AG20443 (cell line): ENCODE data around the gene SOS1.

Experiments used
- DNase-seq: peaks from one replicate; pipeline ENCODE4 v3.0.0; 2012; ENCODE audit warnings: low spot score, mixed read lengths

Gene SOS1

DNA sequence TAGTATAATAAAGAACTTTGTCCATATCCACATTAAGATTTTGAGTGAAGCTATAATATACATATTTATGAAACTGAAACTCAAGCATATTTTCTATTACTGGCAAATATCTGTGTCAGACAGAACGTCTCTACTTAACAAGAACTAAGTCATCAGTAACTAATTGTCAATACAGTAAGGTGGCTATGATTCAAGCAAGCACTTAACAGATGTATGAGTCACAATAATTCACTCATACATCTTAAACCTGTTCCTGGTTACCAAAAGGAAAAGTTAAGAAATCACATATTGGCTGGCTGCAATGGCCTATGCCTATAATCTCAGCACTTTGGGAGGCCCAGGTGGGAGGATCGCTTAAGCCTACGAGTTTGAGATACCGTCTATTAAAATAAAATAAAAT, 96.0 kb downstream of the SOS1 start:
- DNase-seq: no peak

DNA sequence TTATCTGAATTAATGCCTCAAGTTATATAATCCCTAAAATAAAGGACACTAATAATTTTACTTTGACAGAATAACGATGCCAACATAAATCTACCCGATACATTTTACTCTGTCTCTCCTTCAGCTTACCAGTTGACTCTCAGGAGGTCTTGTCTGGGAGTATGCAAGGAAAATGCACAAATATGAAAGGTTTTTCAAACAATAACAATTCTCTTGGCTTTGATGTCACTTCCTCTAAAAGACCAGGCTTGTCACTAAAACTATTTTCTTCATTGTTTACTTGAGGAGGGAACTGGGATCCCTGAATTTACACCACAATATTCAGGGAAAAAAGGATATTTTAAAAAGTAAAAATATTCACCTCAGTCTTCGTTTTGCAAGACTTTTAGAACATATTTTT, 97.2 kb downstream of the SOS1 start:
- DNase-seq: no peak

DNA sequence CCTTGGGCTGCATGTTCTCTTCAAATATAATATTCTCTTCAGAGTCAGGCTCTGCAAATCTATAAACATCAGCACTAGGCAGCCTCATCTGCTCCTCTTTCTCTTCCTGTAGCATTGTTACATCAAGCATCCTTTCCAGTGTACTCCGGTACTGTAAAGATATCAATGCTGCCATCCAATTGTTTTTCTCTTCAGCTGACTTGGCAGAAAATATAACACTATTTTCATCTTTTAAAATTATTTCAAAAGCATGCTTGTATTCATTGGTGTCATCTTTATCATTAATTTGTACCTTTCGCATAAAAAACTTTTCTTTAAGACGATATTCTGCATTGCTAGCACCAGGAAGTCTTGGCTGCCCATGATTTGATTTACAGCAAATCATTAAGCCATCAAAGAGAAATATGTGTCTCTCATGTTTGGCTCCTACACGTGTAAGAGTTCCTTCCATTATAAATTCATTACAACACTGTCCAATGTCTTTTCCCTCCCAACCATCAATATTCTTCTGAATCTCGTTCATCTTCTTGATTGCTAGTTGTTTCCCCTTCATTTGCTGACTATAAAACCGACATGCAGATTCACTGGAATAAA, 98.1 kb downstream of the SOS1 start:
- DNase-seq: no peak

DNA sequence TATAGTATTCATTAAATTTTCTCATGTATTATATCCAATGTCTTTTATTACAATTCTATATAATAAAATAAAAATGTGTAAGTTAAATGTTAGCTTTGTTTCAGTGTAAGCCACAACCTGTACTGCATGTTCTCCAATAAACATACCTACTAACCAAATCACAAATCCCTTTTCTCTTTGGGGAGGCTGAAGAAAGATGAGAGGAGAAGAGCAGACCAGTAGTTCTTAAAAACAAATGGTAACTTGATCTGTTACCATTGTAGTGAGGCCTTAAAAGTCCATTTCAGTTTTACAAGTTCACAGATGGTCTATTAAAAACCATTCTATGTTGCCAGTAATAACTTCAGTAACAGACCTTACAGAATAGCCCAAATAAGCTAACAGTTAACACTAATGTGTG, 100.5 kb downstream of the SOS1 start:
- no peak for DNase-seq

DNA sequence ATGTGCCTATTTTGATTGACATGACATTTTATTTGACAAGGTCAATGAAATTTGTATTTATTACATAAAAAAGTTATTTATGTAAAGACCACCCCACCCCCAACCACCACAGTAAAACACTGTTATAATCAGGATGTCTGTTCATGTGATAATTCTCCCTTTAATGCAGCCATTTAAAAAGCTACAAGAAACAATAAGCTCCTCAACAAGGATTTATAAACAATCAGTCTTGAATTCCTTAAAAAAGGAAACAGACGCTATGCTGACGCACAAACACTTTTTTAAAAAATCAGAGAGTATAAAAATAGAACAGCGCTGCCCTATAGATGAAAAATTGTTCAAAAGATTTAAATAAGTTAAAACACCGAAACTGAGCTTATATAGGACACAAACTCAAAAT, 102.2 kb downstream of the SOS1 start:
- DNase-seq: no peak

DNA sequence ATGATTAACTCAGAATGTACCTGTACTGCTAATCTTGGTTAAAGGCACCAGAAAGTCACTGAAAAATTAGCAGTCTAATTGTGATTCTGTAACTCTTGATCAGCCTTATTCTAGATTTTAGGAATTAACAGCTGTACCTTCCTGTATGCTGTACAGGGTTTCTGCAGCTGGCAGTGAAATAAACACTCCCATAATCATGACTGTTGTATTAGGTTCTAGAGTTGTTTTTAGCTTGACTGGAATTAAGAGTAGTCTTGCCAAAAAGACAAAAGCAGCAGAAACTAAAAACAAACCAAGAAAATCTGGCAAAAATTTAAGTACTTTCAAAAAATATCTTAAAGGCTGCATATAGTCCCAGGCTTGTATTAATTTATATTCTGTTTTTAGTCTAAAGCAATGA, 103.5 kb downstream of the SOS1 start:
- DNase-seq: no peak

DNA sequence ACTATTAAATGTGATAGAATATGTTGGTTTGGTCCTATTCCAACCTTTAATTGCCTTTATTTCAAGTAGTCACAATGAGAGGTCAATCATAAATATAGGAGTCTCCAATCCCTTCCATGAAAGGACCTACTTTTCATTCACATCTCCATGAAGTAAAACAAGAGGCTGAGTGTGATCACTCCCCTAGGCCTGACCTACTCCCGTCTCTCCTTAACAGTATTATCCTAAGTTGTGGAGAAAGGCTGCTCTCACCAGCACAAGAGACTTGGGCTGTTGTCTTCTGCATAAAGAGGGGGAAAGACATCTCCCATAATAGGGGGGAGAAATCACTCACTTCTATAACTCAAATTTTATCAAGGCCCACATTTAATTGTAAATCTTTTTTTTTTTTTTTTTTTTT, 105.4 kb downstream of the SOS1 start:
- no peak for DNase-seq

DNA sequence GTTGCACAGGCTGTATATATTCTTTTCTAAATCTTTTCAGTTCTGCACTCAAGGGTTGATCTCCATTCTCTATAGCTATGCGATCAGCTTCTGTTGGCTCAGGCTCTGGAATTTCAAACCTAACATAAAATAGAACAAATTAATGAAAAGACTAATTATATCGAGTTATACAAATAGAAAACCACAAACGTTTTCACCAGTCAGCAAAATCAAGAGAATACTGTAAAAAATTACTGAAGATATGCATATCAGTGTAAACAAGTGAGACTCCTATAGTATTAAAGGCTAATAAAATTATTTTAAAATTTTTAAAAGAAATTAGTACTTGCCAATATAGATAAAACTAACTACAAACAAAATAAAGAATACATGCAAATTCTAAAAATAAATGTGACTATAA, 107.0 kb downstream of the SOS1 start:
- no peak for DNase-seq

DNA sequence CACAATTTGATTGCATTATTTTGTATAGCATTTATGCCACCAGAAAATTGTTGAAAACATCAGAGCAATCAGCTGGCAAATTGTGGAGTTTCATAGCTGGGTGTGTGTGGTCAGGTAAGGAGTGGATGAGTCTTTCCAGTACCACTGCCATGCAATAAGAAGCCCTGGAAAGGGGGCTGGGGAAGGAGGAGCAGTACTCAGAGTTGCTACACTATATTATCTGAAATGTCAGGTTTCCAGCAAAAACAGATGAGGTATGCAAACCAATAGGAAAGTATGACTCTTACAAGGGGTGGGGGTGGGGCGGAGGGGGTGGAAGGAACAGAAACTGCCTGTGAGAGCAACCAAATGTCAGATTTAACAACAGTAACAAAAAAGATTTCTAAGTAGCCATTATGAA, 112.2 kb downstream of the SOS1 start:
- no peak for DNase-seq

DNA sequence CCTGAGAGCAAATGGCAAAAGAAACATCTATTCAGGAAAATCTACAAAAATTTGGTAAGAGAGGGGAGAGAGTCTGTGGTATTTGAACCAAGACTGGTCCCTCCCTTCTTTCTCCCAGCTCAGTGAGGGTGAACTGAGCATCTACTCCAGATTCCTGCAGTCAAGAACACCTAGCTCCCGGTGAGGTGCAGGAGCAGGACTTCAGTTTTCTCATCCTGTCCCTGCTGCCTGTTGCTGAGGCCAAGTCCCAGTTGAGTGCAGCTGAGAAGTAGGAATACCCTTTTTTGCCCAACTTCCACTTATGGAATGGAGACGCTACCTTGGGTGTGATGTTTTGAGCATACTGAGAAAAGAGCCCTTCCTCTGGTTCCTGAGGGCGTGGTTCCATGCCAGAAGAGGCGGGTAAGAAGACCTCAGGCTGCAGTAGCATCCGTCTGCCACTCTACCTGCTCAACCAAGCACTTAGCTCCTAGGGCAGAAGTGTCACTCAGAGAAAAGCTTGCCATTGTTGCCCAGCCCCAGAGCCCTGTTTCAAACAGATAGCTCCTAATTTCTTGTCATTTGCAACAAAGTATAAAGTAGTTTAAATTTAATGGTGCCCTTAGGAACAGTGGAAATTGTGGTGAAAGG, 112.9 kb downstream of the SOS1 start:
- no peak for DNase-seq

DNA sequence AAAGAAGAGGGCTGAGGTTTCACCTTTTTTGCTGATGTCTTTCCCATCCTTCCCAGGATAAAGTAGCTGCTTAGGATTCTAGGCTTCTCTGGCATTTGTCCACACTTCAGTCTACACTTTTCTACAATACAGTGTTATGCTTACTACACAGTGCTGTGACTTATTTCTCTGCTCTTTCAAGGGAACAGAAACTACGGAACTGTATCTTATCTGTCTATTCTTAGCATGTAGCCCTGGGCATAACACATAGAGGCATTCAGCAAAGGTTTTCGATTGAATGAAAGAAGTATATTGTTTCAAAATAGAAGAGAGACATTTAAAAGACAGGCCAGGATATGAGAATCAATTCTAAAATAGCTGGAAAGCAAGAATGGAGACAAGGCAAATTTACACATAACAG, 120.3 kb downstream of the SOS1 start:
- no peak for DNase-seq

DNA sequence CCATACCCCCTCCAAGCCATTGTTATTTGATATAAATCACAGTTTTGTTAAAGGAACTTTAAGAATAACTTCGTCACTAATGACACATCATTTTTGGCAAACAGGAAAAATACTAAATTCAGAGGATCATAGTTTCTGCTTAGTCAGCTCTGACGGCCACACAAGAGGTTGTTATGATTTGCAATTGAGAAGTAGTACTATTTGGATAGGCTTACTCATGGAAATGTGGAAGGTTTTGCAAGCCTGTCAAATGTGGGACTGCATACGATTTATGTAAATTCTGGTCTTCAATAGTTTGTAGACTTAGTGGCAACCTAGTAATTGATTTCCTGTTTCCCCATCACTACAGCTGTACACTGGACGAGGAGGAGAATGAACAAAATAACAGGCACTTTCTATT, 123.1 kb downstream of the SOS1 start:
- DNase-seq: peak; percentile 72

DNA sequence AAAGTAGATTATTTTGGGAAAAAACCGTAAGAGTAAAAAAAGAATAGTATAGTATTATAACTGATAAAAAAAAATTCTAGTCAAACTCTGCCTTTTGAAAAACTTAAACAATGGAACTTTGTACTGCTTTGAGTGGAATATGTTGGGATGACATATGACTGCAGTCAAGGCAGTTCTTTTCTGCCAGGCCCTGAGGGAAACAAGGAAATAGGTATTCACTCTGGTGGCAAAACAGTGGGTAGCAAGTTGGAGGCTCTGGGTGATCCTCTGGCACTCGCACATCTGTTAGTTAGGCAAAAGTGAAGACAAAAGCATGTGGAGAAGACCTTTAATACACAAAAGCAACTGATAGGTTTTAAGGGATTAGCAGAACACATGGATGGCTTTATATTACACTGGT, 129.0 kb downstream of the SOS1 start:
- DNase-seq: no peak

DNA sequence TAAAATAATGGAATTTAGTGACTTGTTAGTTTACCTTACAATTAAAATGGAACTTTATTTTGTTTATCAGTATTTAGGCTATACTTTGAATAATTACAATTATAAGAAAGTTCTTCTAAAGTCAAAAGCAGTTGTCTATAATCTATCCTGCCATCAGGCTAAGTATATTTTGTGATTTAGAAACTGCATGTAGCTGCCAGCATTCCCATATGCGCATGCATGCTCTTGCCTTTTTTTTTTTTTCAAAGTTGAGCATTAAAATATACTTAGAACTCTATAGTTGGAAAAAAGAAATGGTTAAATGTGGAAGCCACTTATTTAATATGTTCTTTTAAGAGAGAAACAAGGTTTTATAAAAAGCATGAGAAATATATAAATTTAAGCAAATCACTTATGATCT, 132.1 kb downstream of the SOS1 start:
- DNase-seq: no peak

DNA sequence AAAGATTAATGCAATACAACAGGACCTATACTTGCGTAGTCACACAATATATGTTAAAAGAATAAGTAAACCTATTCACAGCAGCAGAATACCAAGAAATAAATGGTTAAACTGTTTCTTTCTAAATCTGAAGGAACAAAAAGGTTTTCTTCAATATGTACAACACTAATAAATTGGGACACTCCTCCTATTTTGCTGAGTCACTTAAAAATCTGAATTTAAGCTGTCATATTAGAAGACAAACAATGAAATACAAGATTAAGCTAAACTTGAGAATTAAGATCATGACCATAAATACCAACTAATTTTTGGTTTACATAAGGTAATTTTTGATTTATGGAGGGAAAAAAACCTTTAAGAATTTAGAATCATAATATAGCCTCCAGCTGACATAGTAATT, 138.4 kb downstream of the SOS1 start:
- DNase-seq: no peak

DNA sequence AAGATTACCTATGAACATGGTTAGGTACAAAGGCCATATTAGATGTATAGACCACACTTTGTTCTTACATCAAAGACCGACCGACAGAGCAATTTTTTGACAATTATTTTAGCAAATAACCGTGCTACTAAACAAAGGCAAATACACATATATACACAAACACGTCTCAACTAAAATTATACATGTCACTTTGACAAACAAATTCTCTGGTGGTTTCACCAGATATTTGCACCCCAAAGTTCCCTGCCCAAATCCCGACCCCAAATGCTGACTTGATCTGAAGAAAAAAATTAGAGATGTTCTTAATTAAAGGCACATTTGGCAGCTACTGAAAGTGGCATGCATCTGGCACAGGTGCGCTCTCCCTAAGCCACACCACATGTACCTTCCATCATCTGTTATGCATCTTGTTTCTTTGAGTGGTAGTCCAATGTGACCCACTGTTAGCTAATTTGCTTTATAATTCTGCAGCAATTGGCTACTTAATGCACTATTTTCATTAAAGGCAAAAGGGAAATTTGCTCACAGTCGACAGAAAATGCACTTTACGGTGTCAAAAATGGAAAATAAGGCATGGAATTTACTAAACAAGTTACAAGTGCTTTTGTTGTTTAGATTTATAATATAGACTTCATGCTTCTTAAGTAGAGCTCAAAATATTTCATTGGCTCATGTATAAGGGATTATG, 139.0 kb downstream of the SOS1 start:
- DNase-seq: no peak

DNA sequence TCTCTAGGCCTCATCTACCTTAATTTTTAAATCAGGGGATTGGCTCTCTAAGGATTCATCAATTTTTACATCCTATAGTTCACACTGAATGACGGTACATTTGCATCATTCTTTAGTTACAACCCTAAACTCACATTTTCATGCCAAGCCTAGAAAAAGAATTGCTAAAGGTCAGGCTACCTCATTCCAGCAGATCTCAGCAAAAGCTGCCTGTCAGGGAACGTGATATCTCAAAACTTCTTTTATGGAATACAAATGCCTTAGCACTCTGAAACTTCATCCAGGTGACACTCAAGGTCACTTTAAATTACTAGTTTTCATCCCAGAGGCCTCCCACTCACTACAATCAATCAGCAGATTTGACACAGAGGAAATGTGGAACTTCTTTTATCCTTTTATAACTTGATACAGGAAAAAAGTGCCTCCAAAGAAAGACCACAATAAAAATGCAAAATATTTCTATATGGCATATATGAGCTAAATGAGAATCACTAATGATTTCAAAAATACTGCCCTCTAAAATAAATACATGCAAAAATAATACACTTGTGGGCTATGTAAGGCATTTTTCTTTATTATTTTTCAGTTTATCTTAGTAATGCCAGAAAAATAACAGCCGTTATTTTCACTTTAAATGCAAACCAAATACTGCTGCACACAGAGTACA, 139.7 kb downstream of the SOS1 start:
- no peak for DNase-seq

DNA sequence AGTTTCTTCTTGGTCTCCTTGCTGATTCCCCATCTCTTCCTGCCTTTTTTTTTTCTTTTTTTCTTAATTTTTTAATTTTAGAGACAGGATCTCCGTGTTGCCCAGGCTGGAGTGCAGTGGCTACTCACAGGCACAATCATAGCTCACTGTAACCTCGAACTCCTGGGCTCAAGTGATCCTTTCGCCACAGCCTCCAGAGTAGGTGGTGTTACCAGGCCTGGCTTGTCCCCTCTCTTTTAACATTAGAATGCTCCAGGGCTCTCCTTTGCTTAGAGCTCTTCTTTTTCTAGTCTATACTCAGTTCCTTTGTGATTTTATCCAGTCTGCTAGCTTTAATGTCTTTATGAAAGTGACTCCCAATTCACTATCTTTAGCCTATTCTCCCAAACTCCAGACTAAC, 141.9 kb downstream of the SOS1 start:
- no peak for DNase-seq

DNA sequence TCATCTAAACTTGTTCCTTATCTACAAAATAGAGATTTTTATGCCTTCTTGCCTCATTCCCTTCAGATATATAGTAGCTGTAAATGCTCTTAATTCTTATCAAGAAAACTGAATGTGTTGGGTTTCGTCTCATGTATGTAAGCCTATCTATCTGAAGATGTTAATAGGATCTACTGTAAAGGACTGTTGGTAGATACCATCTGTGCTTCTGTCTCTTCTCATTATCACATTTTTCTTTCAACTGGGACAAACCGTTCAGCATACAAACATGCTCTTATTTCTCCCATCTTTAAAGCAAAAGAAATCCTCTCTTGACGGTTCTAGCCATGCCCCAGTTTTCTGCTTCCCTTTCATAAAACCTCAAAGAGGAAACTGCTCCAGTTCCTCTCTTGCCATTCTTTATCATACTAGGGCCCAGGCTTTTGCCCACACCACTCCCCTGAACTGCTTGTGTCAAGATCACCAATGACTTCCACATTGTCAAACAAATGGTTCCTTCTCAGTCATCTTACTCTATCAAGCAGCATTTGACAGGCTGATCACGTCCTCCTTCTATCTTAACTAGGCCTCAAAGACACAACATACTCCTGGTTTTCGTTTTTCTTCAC, 142.5 kb downstream of the SOS1 start:
- DNase-seq: no peak

DNA sequence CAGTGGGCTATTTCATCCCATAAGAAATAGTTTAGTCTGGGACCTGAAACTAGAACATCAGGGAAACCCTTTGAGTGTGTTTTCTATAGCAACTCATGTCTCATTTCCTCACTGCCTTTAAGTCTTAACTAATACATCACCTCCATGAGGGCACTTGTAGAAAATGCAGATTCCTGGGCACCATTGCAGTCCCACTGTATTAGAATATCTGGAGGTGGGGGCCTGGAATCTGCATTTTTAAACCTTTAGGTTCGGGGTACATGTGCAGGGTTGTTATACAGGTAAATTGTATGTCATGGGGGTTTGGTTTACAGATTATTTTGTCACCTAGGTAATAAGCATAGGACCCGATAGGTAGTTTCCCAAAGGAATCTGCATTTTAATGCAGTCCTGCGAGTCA, 143.8 kb downstream of the SOS1 start:
- DNase-seq: no peak

DNA sequence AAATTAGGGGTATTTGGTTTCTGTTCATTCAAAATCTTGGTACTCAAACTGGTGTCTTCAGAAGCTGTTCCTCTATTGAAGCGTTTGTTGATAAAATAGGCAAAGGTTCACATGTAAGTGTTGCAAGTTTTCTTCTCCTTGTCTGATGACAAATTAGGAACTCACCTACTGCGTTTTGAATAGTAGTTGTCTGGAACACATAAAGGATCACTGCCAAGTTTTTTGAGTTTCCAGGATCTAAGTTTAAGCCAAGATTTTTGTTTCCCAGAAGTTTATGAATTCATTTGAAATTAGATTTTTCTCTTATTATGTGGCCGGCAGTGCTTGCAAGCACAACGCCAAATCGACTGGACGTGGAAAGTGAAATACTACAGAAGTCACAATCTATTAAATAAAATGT, 145.8 kb downstream of the SOS1 start:
- DNase-seq: no peak

DNA sequence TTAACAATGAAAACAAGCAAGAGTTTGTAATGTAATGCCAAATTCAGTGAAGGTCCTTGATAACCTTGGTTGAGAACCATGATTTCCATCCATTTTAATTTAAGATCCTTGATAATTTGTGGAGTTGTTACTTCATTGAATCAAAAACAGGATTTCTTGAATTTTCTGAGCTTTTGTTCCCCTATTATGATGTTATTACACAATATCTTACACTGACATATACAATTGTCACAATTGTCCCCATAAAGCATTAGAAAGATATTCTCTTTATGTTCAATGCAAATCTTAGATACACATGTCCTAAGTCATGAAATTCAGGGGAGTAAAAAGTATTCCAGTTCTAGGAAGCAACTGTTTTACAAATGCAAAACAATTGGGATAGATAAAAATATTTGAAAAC, 147.6 kb downstream of the SOS1 start:
- no peak for DNase-seq

DNA sequence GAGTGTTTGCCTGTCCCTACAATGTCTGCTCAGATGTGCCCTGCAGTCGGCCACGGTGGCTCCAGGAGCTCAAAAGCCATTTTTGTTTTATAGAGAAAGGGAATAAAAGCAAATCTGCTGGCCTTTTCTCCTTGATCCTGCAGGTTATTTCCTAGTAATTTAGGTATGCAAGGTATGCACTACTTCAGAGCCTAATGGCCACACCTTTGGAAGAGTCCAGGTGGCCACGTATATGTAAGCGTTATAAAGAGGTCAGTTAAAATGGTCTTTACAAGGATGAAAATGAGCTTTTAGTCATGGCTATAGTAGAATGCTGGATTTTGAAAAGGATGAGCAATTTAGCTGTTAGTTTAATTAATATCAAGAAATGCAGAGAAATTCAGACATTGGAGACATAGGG, 149.5 kb downstream of the SOS1 start:
- DNase-seq: no peak
